Left ventricle myocardium inferior (tissue), 1 donor: Measurements from ENCODE around the gene XCR1. TPM values are rescaled to one million over a fixed set of nuclear protein-coding genes. Genes with fewer than 3 reads are reported as not detected.

Source experiments
- DNase-seq: peaks from one replicate; pipeline ENCODE4 v3.0.0-alpha.2; 2020
- H3K27ac ChIP-seq: fragments of 200-600 bp; replicated peaks from 2 replicates; pipeline ENCODE4 v1.8.0; 2021
- H3K27me3 ChIP-seq: fragments of 200-600 bp; 2 replicates; pipeline ENCODE4 v1.8.0; 2021; ENCODE audit warnings: low read depth
- H3K36me3 ChIP-seq: fragments of 200-600 bp; 2 replicates; pipeline ENCODE4 v1.8.0; 2021
- H3K4me1 ChIP-seq: fragments of 200-600 bp; 2 replicates; pipeline ENCODE4 v1.8.0; 2021
- H3K4me3 ChIP-seq: fragments of 200-600 bp; 2 replicates; pipeline ENCODE4 v1.8.0; 2021; ENCODE audit warnings: mild to moderate bottlenecking, moderate library complexity
- H3K9me3 ChIP-seq: fragments of 200-600 bp; replicated peaks from 2 replicates; pipeline ENCODE4 v1.8.0; 2021
- intact Hi-C: fragments of 100-400 bp; cut with micrococcal nuclease; formaldehyde crosslinking; loops from one replicate; pipeline ENCODE4 v1.11.0; 2022
- total RNA-seq: library from RNA; stranded (reverse); fragmentation: NEBNext Ultra II Directional; extraction: Animal tissue kit (Norgen Biotek cat#: 25700); gene quantifications from one replicate; pipeline ENCODE4 v1.2.1, GENCODE V29; 2021
- TF ChIP-seq, protein P1 (sequence below): fragments of 200-600 bp; IDR thresholded peaks from 2 replicates; pipeline ENCODE4 v1.8.0; 2021; ENCODE audit warnings: antibody characterized with exemption, mild to moderate bottlenecking, borderline replicate concordance
- donor health status: DM: no; HTN: yes; CAD: no; lungs with severe emphysema.

Gene XCR1
- total RNA-seq, 1 donor from 2014 or later, result not detected

DNA sequence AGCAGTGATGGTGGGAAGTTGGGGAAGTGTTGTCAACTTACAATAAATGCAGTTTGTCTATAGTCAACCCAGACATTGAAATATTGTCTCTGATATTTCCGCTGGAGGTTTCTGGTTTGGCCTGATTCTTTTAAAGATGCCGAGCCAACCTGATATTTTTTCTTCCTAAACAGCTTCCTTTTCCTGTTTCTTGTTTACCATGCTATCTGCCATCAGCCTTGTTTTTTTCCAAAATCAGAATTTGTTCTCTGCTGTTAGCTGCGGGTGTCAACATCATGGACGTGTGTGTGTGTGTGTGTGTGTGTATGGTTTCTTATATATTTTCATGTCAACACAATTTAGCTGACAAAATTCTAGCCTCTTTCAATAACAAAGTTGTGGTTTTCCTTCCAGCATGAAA lies 41.2 kb upstream of the XCR1 start:
- TF ChIP-seq, protein P1, sequence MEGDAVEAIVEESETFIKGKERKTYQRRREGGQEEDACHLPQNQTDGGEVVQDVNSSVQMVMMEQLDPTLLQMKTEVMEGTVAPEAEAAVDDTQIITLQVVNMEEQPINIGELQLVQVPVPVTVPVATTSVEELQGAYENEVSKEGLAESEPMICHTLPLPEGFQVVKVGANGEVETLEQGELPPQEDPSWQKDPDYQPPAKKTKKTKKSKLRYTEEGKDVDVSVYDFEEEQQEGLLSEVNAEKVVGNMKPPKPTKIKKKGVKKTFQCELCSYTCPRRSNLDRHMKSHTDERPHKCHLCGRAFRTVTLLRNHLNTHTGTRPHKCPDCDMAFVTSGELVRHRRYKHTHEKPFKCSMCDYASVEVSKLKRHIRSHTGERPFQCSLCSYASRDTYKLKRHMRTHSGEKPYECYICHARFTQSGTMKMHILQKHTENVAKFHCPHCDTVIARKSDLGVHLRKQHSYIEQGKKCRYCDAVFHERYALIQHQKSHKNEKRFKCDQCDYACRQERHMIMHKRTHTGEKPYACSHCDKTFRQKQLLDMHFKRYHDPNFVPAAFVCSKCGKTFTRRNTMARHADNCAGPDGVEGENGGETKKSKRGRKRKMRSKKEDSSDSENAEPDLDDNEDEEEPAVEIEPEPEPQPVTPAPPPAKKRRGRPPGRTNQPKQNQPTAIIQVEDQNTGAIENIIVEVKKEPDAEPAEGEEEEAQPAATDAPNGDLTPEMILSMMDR, result no peak
- peaks cover 27% of the 10 kb centered on the region for H3K4me1 ChIP-seq
- H3K27ac ChIP-seq, result no peak overlapping the region
- H3K27me3 ChIP-seq, result peaks cover 7% of the 10 kb centered on the region
- H3K36me3 ChIP-seq, result no peaks in the 10 kb centered on the region
- H3K9me3 ChIP-seq, result no peaks in the 10 kb centered on the region
- no peak for DNase-seq
- no peak overlapping the region for H3K4me3 ChIP-seq
- intact Hi-C loops, result no loop called here

DNA sequence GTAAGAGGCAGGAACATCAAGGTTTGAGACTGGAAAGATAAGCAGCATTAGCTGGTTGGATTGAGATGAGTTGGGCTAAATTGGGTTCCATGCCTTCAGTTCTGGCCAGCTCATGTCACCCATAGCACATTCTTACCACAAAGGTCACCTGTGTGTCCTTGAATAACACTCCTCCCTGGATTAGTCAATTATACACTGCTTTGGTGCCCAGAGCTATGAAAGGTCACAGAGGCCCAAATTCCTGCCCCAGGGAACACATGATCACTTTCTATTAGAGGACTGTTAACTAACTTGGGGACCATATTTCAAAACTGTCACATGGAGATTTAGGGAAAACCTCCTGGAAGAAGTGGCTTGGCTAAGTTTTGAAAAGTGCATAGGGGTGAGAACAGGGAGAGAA lies 40.1 kb upstream of the XCR1 start:
- intact Hi-C loops, result no loop called here

DNA sequence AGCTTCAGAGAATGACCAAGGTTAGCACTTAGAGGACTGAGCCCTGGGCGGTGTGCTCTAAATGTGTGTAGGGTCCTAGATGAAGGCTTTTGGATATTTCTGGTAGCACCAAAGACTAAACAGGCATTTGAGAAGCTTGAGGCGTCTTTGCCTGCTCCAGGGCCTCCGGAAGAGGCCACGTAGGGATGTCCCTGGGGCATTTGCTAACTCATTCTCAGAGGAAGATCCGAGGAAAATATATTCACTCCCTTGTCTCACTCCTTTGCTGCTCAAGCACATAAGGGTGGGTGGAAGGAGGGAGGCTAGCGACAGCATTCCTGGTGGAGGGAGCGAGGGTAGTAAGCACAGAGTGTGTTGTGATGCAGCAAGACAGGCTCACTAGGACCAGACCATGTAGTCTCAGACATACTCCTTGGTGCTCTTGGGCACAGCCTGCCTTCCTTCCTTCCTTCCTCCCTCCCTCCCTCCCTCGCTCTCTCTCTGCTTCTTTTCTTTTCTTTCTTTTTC lies 38.5 kb upstream of the XCR1 start:
- TF ChIP-seq, protein P1, result no peak
- H3K27me3 ChIP-seq, result peaks cover 11% of the 10 kb centered on the region
- intact Hi-C loops, result no loop called here
- no peaks in the 10 kb centered on the region for H3K9me3 ChIP-seq
- no peak for DNase-seq
- peaks cover 52% of the 10 kb centered on the region for H3K4me1 ChIP-seq
- no peaks in the 10 kb centered on the region for H3K36me3 ChIP-seq
- H3K4me3 ChIP-seq, result no peak overlapping the region
- peak overlapping the region; percentile 49 for H3K27ac ChIP-seq

More for the DNA sequence above, 40.1 kb upstream of the XCR1 start:
- H3K9me3 ChIP-seq, result no peaks in the 10 kb centered on the region
- no peak for DNase-seq
- peaks cover 11% of the 10 kb centered on the region for H3K27me3 ChIP-seq
- H3K36me3 ChIP-seq, result no peaks in the 10 kb centered on the region
- peaks cover 38% of the 10 kb centered on the region for H3K4me1 ChIP-seq
- TF ChIP-seq, protein P1, result no peak
- H3K4me3 ChIP-seq, result no peak overlapping the region
- no peak overlapping the region for H3K27ac ChIP-seq

DNA sequence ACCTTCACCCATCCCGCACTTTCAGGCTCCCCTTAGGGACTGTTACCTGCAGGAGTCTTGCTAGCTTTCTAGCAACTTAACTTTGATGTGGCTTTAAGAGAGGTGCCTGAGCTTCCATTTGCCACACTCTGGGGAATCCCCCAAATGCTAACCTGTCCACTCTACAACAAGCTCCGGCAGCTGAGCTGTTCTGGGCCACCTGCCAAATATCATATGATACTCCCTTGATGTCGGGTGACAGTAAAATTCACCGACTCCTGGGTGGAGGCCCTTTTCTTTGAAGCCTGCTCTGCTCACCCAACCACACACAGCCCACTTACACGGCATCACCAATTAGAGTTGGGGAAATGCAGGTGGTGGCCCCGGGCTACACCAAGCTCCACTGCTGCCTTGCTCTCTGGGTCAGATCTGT lies 38.0 kb upstream of the XCR1 start:
- no peaks in the 10 kb centered on the region for H3K36me3 ChIP-seq
- H3K27me3 ChIP-seq, result peaks cover 11% of the 10 kb centered on the region
- no peaks in the 10 kb centered on the region for H3K9me3 ChIP-seq
- TF ChIP-seq, protein P1, result no peak
- peaks cover 52% of the 10 kb centered on the region for H3K4me1 ChIP-seq
- intact Hi-C loops, result no loop called here
- DNase-seq, result peak; percentile 25
- H3K4me3 ChIP-seq, result no peak overlapping the region
- peak overlapping the region; percentile 49 for H3K27ac ChIP-seq

DNA sequence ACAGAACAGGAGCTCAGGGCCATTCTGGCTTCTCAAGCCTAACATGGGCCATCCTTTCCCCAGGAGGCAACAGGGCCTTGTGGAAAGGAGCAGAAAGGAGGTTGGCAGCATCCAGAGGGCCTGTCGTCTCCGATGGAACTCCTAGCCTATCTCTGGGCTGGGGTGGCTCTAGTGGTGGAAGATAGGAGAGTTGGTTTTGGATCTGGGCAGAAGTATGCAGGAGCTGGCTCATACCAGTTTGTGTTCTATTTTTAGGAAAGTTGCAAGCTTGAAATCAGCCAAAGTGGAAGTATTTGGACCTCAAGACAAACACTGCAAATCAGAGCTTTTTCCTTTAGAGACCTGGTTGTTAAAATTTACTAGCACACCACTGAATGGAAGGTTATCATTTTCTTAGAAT lies 35.4 kb upstream of the XCR1 start:
- TF ChIP-seq, protein P1, result peak; percentile 10
- Histone ChIP-seq H3K4me3 (no peak overlapping the region), H3K27me3 (peaks cover 11% of the 10 kb centered on the region), H3K4me1 (peaks cover 48% of the 10 kb centered on the region), H3K36me3 (no peaks in the 10 kb centered on the region), H3K9me3 (no peaks in the 10 kb centered on the region), H3K27ac (peak overlapping the region; percentile 40)
- intact Hi-C loops, result no loop called here
- no peak for DNase-seq

DNA sequence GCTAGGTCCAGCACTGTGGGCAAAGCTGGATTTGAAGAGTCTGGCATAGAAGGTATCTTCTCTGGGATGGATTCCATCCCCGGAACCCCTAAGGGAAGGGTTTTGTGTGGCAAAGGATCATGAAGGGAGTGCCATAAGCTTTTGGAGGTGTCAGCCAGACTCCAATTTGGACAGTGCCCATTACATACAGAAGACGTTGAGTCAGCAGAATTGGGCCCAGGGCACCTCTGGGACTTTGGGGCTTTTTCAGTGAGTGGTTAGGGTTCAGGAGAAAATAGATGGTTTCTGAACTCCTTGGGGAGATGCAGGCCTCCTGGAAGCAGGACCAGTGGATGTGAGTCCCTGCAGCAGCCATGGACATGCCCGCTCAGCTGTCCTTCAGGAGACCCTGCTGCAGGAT lies 34.6 kb upstream of the XCR1 start:
- intact Hi-C loops, result no loop called here
- TF ChIP-seq, protein P1, result no peak
- H3K9me3 ChIP-seq, result no peaks in the 10 kb centered on the region
- no peak overlapping the region for H3K27ac ChIP-seq
- peaks cover 11% of the 10 kb centered on the region for H3K27me3 ChIP-seq
- H3K4me3 ChIP-seq, result no peak overlapping the region
- DNase-seq, result no peak
- H3K4me1 ChIP-seq, result peaks cover 42% of the 10 kb centered on the region
- no peaks in the 10 kb centered on the region for H3K36me3 ChIP-seq
